HG02973 (cell line): ENCODE data around the gene ZNG1B.
"Not testable (repeated sequence)": the region's sequence is repeated elsewhere in the genome, so short reads cannot be mapped to it uniquely, and the experiment has no call there.

ENCODE experiments used
- ATAC-seq: cut with Tn5 transposase; IDR thresholded peaks from one replicate; pipeline ENCODE4 v1.9.1; 2021; ENCODE audit warnings: moderate library complexity; ENCODE audit not compliant: unreplicated experiment

Gene ZNG1B

DNA sequence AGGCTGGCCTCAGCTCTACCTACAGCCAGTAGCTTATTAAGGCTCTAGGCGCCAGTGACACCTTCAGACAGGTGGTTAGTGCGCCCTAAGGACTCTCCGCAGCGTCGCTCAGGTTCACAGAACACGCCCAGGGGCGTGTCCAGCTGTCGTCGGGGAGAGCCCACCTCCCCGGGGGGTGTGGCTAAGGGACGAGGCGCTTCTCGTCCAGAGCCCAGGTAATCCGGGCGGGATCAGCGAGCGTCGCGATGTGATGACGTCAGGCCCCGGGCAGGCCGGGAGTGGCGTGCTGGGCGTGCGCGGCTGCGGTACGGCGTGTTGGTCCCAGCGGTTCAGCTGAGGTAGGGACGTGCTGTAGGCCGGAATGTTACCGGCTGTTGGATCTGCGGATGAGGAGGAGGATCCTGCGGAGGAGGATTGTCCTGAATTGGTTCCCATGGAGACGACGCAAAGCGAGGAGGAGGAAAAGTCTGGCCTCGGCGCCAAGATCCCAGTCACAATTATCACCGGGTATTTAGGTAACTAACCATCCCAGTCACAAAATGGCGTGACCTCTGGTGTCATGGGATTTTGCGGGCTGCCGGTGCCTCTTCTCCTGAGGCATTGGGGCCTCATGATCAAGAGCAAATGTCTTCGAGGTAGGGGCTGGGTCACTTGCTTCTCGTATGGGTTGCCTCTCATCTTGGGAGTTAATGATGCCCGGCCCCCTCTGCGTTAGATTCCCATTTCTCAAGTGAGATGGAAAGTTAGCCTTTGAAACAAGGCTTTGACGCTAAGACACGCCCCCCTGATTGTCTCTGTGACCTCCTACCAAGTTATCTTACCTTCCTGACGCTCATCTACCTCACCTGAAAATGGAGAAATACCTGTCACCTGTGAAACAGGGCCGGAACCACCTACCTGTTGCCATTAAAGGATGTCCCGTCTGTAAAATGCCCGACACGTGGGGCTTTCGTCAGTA is at the start of gene ZNG1B:
ZNG1B (plus strand) TSS at position 184 of the 958 bp plus-strand sequence; CDS start at position 362, 178 bp downstream.
- ATAC-seq, result not testable (repeated sequence)

DNA sequence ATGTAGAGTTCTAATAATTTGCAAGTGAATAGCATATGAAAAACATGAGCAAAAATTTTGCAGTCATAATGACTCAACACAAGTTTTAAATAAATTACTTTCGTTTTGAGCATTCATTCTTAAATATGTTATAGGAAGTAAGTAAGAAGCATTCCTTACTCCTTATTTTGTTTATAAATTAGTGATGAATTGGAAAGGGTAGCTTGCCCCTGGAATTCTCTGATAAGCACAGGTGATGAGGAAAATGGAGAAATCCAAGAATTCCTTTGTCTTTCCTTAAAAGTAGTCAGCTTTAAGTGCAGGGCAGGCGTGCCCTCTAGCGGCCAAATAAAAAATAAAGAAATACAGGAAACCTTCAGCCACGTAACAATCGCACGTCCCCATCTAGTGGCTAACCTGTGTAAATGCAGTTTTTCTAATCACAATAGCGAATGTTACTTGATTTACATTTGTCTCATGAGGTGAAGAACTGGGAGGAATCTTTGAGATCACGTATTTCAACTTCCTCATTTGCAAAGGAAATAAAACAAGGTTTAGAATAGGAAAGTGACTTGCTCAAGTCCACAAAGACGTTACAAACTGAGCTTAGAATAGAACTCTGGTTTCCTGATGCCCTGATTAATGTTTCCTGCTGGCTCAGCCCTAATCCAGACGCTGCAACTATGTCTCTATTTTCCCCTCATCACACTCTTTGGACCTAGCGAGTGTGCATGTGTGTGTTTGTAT is 47.2 kb upstream of the ZNG1B start:
- peak; percentile 85 for ATAC-seq

DNA sequence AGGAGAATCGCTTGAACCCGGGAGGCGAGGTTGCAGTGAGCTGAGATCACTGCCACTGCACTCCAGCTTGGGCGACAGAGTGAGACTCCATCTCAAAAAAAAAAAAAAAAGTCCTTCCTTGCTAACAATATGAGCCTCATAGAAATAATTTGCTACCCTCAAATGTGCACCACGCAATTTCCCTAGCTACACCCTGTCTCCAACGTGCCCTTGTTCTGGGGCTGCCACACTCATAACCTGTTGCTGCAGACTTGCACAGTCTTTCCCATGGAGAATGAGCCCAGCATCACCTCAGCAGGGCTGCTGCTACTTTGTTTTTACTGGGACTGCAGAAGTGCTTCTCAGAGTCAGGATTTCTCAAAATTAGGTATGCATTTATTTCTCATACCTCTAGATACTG is 46.4 kb upstream of the ZNG1B start:
- ATAC-seq, result no peak

DNA sequence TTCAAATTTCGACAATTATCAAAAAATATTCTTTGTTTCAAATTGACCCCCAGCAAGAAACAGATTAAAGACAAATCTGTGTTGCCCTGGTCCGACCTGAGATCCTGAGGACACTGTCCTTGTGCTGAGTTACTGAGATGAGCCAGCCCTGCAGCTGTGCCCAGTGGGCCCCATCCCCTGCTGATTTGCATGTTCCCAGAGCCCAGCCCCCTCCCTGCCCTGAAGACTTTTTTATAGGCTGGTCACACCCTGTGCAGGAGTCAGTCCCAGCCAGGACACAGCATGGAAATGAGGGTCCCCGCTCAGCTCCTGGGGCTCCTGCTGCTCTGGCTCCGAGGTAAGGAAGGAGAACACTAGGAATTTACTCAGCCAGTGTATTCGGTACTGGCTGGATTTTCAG is 31.4 kb upstream of the ZNG1B start:
- ATAC-seq, result no peak

DNA sequence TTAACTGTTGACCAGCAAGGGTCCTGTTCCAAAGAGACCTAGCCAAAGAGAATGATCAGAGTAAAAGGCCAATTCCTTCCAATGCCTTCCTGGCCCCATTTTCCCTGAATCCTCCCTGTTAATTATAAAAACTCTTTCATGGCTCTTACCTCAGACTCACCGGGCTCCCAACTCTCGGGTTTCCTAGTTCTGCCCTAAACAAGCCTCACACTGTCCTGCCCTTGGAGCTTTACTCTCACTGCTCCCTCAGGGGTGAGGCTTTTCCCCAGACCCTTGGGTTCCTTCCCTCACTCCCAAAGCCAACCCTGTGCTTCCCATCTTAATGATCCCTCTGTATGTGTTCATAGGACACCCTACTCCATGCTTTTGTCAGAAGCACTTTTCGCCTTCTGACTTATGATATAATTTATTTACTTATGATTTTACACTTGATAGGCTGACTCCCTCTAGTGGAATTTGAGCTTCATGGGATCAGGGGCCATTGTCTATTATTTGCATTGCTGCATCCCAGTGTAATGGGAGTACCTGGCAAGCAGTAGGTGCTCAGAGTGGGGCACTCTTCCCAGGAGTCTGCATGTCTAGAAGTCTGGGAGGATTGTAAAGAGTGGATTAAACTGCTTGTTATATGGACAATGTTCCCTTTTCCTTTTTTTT is 29.9 kb upstream of the ZNG1B start:
- ATAC-seq, result no peak

DNA sequence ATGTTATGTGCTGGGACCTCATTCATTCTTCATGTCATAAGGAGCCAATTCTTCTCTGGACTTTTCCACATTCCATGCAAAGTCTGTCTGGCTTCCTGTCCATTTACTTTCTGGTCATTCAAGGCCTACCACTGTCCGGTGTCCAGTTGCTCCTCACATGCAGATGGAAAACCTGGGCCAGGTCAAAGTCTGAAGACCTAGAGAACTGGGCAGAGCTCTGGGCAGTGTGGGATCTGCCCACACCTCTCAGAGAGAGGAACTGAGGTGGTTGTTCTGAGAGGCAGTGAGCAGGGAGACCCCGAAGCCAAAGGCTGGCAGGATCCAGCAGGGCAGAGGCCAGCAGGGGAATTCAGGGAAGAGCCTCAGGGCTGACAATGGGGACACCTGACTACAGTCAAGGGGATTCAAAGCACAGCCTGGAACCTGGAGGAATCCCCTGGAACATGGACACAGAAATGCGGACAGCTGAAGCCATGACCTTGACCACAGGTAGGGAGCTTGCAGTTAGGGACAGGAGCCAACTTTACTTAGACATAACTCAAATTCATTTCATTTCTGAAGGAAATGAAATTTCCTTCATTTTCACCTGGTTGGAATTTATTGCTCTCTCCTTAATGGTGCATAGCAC is 25.7 kb upstream of the ZNG1B start:
- not testable (repeated sequence) for ATAC-seq

DNA sequence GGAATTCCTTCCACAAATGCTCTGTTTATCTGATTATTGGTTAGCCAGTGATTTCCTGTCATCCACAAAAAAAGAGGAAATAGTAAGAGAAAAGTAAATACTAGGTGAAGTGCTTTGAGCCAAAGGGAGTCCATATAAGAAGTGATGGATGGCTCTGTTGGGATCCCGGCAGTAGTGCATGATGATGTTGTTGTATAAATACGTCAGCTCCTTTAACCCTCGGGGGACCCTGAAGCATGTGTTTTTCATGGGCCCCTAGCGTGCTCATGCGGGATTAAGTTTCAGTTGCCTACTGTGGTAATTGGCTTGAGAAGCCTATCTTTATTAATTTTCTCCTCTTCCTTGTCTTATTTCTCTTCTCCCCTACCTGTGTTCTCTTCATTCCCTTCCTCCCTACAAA is 24.7 kb upstream of the ZNG1B start:
- ATAC-seq, result not testable (repeated sequence)

DNA sequence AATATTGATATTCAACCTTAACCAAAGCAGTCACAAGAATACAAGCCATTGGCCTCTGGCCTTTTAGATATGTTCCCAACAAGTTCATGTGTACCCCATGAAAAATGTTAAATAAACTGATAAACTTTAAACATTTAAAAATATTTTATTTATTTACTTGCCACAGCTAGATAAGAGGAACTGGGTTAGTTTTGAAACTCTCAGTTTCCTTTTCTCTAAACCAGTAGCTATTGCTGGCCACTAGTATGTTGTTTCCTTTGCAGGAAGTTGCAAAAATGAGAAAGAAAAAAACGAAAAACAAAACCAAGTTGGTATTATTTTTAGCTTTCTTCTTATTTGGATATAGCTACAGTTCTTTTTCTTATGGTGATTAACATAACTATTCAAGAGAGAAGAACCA is 5.7 kb upstream of the ZNG1B start:
- not testable (repeated sequence) for ATAC-seq

DNA sequence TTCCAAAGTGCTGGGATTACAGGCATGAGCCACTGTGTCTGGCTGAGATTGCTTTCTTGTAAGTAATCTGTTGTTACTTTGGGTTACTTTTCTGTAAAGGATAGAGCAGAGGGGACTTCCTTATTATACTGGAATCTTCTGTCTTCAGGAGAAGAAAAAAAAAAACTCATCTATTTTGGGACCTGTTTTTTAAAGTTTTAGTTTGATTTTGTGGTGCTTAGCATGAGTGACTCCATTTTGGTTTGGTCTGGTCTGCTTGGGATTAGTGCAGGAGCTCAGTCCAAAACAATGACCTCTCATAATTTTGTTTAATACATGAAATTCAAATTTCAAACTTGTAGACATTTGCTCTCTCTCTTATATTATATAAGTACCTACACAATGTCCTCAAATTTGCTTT is 4.0 kb upstream of the ZNG1B start:
- ATAC-seq, result not testable (repeated sequence)

DNA sequence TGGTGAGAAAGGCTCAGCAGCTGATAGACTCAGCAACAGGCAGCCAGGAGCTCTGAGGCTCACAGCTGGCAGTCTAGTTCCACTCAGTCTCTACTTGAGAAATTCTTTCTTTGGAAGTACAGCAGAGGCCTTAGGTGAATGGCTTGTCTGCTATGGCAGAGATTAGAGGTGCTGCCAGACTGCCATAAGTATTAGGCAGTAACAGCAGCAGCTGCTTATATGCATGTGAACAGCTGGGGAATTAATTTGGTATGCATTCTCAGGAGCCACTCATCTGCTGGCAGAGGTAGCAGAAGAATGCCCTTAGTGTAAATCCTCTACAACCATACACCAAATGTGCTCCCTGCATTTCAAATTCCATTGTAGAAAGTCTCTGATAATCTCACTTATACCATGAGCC is 28.3 kb downstream of the ZNG1B start:
- not testable (repeated sequence) for ATAC-seq

DNA sequence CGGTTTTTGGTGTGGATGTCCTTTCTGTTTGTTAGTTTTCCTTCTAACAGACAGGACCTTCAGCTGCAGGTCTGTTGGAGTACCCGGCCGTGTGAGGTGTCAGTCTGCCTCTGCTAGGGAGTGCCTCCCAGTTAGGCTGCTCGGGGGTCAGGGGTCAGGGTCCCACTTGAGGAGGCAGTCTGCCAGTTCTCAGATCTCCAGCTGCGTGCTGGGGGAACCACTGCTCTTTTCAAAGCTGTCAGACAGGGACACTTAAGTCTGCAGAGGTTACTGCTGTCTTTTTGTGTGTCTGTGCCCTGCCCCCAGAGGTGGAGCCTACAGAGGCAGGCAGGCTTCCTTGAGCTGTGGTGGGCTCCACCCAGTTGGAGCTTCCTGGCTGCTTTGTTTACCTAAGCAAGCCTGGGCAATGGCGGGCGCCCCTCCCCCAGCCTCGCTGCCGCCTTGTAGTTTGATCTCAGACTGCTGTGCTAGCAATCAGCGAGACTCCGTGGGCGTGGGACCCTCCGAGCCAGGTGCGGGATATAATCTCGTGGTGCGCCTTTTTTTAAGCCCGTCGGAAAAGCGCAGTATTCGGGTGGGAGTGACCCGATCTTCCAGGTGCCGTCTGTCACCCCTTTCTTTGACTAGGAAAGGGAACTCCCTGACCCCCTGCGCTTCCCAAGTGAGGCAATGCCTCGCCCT is 39.3 kb downstream of the ZNG1B start:
- ATAC-seq, result not testable (repeated sequence)

DNA sequence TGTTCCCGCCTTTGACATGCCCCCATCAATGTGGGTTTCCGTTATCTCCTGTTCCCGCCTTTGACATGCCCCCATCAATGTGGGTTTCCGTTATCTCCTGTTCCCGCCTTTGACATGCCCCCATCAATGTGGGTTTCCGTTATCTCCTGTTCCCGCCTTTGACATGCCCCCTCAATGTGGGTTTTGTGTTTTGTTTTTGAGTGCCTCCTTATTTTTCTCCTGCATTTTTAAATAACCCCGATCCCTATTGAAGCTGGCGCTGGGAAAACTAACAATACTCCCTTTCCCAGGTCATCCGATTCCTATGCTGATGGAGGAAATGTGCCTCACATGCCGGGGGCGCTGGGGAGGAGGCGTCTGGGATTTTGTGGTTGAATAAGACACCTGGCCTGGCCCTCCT is 59.0 kb downstream of the ZNG1B start:
- not testable (repeated sequence) for ATAC-seq

DNA sequence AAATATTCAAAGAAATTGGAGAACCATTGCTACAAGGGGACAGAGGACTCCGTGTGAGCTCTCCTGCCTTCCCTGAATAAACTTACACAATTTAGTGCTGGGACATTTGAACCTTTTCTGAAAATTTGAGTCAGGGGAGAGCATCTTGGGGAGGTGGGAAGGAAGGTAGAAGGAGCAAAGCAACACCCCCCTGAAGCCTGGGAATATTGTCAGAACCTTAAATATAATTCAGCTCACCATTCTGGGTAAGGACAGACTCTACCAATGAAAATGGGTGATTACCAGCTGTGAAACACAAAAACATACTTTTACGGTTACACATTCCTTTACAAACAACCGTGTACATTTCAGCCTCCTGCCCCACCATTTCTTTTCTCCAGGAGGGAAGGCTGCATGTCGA is 60.9 kb downstream of the ZNG1B start, which contains the start of gene FOXD4L1:
FOXD4L1 (plus strand) TSS at position 301 of the 400 bp plus-strand sequence. CDS start 592 bp downstream, outside the sequence.
- ATAC-seq, result not testable (repeated sequence)

DNA sequence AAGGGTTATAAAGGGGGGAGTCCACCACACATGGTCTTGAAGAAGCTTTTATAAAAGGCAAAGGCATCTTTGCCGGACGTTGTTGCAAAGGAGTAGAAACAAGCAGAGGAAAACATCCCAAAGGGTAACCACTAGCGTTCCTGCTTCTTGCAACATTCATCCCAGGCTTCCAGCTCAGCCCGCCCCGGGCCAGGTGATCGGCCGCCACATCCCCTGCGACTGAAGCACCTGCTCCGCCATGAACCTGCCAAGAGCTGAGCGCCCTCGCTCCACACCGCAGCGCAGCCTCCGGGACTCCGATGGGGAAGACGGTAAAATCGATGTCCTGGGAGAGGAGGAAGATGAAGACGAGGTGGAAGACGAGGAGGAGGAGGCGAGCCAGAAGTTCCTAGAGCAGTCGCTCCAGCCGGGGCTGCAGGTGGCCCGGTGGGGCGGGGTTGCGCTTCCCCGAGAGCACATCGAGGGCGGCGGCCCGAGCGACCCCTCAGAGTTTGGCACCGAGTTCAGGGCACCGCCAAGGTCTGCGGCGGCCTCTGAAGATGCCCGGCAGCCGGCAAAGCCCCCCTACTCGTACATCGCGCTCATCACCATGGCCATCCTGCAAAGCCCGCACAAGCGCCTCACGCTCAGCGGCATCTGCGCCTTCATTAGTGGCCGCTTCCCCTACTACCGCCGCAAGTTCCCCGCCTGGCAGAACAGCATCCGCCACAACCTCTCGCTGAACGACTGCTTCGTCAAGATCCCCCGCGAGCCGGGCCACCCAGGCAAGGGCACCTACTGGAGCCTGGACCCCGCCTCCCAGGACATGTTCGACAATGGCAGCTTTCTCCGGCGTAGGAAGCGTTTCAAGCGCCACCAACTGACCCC is 61.8 kb downstream of the ZNG1B start:
- ATAC-seq, result not testable (repeated sequence)

DNA sequence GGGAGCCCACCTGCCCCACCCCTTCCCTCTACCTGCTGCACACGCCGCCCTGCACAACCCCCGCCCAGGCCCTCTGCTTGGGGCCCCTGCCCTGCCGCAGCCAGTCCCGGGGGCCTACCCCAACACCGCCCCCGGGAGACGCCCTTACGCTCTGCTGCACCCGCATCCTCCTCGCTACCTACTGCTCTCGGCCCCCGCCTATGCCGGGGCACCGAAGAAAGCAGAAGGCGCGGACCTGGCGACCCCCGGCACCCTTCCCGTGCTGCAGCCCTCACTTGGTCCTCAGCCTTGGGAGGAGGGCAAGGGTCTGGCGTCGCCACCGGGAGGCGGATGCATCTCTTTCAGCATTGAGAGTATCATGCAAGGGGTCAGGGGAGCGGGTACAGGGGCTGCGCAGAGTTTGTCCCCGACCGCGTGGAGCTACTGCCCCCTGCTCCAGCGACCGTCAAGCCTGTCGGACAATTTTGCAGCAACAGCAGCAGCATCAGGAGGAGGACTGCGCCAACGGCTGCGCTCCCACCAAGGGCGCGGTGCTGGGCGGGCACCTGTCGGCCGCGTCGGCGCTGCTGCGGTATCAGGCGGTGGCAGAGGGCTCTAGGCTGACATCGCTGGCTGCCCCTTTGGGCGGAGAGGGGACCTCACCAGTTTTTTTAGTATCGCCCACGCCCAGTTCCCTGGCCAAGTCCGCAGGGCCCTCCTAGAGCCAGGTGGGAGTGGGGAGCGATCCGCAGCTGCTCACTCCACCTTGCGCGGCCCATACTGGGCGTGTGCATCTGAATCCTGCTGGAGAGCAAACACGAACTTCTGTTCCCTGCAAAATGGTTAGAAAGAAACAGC is 62.6 kb downstream of the ZNG1B start:
- ATAC-seq, result not testable (repeated sequence)

DNA sequence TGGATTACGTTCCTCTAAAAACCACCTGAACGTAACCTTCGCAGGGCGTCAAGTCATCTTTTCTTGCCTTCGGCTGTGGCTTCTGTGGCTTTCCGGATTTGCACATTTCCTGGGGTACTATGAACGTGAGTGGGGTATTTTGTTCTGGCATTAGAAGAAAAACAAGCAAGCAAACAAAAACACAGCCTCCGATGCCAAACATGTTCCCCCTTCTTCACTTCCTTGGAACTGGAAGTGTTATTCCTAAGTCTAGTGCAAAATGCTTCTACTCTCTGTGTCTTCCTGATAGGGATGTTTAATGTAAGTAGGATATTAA is 63.2 kb downstream of the ZNG1B start:
- not testable (repeated sequence) for ATAC-seq

DNA sequence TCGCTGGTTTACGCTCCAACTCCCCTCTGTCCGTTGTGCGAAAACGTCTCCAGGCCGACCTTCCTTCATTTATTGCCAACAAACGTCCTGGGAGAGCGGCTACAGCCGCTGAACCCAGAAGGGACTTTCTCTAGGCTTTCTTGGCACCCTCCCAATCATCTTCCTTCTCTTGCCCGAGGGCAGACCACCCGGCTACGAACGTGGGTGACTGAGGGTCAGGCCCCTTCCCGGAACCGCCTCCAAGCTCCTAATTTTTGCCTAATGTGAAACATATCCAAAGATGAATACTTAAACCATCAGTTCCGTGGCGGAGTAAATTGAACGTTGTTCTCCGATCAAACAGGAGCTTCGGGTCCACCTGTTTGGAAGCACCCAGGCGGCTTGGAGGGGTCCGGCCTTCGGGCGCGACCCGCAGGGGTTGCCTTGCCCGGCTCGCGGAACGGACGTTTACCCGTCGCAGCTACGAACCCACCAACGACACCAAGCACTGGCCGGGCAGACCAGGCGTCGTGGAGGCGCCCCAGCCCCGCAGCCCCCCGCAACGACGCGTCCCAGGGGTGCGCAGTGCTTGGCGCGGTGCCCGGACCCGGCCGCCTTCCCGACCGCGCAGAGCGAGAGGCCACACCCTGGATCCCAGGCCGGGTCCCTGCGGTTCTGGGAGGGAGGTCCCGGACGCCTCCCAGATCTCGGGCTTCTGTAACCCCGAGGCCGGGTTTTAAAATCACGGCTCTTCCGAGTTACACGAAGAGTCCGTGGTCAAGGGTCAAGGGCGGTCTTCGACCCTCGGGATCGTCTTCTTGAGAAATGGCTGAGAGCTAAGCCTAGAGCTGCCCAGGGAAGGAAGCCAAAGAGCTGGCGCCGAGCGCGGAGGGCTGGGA is 65.0 kb downstream of the ZNG1B start:
- peak; percentile 22 for ATAC-seq
